SKM-1 (cell line): Measurements from ENCODE around the gene FBP2.
"Not testable (repeated sequence)": the region's sequence is repeated elsewhere in the genome, so short reads cannot be mapped to it uniquely, and the experiment has no call there.

Experiments used
- DNase-seq: peaks from one replicate; lab custom pipeline; 2025; ENCODE audit not compliant: unreplicated experiment; lab: John Stamatoyannopoulos, UW

Gene FBP2

DNA sequence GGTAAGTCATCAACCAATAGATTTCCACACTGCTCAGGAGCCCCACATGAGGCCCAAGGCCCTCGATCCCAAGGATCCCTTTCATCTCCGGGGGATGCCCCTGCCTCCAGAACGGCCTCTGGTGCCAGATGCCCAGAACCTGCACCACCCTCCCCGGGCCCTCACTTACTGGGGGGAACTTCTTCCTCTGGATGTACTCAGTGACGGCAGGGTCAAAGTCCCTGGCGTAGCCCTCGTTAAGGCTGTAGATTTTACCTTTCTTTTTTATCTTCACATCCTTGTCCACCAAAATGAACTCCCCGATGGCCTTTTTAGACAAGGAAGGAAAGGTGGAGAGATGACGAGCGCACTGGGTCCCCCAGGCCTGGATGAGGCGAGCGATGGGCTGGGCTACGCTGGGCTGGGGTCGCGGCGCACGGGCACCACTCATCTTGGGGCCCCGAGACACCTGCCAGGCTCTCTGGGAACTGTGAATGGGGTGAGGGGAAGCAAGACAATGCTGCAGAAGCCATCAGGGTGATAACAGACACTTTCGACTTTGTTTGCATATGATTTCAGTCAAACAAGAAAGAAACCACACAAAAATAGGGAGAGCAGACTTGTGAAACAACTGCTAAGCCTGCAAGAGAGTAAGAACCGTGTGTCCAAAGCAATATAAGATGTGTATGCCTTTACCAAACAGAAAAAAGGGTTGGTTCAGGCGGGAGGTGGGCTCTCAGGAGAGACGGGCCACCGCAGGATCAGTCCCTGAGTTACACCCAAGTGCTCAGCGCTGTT is 13.2 kb upstream of the FBP2 start:
- DNase-seq = no peak

DNA sequence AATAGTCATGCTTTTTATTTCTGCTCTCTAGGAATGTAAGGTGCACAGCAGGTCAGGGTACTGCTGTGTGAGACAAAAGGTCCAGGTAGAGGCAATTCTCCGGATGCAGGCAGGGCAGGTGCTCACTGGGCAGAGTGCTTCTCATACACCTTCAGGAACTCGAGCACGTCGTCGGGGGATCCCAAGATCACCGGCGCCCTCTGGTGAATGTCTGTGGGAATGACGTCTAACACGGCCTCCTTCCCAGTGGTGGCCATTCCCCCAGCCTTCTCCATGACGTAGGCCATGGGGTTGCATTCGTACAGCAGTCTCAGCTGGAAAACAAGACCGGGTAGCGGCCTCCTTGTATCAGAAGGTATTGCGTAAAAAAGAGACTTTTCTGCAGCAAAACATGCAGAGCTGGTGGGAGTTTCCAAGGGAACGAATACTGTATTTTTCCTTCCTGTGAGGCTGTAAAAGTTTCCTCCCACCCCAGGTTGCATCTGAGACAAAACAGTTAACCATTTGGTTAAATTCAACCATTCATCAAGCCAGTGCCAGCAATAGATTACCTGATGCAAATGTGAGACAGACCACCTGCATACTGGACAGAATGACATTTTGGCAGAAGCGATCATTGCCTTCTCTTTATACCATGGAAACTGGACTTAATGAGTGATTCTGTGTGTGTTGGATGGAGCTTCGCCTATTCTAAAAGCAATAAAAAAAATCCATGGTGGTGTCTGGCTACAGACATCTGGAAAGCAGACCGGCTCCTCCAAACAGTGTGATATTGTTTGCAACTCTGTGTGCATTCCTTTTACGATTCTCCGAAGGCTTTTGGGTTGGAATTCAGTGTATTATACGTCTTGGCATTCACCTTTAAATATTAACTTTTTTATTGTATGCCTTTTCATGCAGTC is 9.9 kb upstream of the FBP2 start:
- no peak for DNase-seq

DNA sequence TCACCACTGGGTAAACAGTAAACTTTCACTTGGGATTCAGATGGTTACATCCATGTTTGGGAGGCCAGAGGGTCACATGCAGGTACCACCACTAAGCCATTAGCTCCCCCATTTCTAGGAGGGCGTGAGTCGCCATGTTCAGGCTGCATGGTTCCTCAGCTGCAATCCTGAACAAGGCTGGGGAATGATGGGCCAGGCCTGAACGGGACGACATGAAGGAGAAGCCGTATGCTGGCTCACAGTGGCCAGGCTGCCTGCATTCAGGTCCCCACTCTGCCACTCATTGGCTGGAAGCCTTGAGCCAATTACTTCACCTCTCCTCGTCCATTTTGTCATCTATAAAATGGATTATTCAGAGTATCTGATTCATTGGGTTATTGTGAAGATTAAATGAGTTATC is 9.0 kb upstream of the FBP2 start:
- DNase-seq = no peak

DNA sequence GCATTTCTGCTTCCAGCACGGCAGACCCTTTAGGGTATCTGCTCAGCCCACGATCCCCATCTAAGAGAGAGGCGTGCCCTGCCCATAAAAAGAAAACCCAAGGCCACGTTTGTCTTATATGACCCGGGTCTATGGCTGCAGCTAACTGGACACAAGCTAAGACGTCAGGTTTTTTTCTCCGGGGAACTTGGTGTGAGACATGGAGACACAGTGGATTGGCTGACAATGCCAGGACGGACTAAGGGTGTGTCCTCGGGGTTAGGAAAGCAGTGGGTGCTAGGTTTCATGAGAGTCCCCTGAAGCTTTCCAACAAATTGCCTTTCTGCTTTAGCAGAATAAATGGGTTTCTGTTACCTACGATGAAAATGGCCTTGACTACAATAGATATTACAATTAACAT is 7.1 kb upstream of the FBP2 start:
- no peak for DNase-seq

DNA sequence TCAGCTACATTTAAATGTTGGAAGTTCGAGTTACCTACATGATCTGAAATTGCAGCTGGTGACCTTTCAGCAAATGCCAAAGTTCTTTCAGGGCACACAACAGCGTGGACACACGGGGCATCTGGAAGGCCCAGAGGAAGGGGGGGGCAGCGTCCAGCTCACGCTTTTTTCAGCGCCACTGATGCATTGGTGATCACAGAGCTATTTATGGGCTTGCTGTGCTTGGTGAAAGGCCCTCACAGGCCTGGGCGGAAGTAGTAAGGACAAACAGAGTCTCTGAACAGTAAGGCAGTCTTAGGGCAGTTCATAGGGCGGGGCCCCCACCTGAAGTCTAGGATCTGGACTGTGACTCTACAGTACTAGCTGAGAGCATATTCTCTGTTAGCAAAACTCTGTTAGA is 6.6 kb upstream of the FBP2 start:
- no peak for DNase-seq

DNA sequence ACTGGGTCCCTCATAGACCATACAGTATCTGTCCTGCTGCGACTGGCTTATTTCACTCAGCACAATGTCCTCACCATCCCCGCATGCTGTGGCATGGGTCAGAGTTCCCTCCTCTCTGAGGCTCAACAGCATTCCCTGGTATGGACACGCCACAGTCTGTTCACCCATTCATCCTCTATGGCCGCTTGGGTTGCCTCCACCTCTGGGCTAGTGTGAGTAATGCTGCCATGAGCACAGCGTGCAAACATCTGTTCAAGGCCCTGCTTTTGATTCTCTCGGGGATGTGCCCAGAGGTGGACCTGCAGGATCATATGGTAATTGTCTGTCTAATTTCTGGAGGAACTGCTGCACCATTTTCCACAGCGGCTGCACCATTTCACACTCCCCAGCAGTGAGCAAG is 5.5 kb upstream of the FBP2 start:
- no peak for DNase-seq

DNA sequence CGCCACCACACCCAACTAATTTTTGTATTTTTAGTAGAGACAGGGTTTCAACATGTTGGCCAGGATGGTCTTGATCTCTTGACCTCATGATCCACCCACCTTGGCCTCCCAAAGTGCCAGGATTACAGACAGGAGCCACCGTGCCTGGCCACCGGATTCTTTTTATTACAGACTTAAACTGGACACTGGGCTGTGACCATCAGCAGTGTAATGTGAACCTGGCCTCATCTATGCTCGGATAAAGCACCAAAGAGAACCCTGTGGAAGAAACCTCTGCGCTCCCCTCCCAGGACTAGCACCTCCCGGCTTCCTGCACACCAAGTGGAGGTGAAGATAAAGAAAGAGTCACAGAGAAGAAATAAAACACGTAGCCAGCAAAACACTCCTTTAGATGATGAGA is 941 bp downstream of the FBP2 start:
- not testable (repeated sequence) for DNase-seq

DNA sequence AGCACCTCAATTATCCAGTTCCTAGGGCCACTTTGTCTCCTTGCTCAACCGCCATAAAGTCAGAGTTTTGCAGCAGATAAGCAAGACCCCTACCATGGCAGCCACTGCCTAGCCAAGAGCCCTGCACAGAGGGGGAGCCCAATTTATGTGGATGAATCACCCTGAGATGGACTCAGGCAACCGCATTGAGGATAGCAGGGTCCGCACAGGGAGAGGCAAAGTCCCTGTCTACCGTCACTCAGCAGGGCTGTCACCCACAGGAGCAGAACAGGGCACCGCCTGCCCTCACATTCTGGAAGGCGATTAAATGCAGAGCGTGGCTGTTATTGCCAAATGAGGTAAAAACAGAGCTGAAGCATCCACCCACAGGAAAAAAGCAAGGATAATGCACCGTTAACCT is 1.7 kb downstream of the FBP2 start:
- no peak for DNase-seq

DNA sequence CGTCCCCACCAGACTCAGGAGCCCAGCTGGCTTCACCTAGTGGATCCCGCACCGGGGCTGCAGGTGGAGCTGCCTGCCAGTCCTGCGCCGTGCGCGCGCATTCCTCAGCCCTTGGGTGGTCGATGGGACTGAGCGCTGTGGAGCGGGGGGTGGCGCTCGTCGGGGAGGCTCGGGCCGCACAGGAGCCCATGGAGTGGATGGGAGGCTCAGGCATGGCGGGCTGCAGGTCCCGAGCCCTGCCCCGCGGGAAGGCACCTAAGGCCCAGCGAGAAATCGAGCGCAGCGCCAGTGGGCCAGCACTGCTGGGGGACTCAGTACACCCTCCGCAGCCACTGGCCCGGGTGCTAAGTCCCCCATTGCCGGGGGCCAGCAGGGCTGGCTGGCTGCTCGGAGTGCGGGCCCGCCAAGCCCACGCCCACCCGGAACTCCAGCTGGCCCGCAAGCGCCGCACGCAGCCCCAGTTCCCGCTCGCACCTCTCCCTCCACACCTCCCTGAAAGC is 2.5 kb downstream of the FBP2 start:
- not testable (repeated sequence) for DNase-seq

DNA sequence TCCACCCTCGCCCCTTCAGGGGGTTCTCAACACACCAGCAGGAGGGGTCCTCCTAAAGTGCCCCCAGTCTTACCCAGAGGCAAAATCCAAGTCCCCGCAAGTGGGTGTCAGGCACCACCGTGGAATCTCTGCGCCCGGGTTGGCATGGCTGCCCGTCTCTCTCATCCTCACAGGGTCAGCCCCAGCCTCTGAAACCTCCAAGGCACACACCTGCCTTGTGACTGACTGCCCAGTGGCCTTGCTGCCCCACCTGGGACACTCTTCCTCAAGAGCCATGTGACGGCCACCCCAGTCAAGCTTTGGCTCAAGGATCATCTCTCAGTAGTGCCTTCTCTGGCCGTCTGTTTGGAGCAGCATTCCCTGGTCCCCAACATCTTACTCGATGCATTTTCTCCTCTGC is 4.9 kb downstream of the FBP2 start:
- no peak for DNase-seq

DNA sequence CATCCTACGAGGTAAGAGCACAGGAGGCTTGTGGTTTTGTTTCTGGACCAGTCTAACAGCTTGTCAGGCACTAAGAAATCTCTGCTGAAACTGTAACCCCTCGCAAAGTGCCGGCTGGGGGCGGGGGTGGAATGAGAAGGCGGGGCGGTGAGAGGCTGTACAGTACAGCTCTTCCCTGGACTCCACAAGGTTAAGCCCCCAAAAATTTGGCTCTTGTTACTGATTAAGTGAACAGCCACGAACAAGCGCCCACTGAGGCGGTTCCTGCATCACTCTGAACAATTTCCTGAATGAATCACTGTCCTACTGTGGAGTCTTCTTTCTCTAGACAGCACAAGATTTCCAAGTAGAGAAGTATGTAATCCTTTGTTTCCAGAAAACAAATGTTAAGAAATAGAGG is 6.8 kb downstream of the FBP2 start:
- no peak for DNase-seq

DNA sequence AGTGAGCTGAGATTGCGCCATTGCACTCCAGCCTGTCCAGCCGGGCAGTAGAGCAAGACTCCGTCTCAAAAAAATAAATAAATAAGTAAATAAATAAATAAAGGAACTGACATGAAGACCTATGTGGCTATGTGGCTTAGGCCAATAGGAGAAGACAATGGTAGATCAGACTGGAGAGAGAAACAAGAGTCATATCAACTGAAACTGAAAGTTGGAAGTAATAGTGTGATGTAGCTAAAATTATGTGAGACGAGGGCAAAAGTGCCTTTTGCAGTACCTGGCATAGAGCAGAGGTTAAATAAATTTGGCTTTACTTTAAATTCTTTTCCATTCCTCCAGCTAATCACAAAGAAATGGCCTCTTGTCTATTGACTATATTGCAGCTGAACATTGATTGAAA is 7.3 kb downstream of the FBP2 start:
- no peak for DNase-seq

DNA sequence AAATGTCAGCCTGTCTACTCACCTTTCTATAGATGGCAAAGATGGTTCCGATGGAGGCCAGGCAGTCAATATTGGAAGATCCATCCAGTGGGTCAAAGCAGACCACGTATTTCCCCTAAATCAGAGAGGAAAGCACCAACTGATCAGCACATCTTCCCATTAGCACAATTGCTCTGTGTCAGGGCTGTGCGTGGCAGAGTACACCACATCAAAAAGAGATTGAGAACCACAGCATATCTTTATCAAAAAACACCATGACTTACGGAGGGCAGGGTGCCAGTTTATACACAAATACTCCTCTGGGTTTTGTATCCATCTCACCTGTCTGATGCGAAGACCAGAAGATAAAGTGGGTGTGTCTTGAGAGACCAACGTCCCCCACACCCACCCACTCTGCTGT is 9.1 kb downstream of the FBP2 start:
- no peak for DNase-seq

DNA sequence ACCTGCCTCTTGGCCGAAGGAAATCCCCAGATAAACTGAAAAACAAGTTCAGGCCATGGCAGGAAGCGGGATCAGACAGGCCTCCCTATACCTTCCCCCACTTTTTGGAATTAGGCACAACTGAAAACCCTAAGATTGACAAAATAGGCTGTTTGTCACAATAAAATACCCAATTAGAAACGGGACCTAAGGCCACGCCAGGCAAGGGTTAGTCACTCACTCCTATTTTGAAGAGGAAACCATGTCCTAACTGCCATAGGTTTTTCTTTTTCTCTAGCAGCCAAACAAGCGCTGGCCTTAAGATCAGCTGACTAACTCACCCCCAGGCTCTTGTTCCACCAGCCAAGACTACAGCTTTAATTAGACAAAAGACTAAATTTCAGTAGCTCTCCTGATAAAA is 11.9 kb downstream of the FBP2 start:
- no peak for DNase-seq

DNA sequence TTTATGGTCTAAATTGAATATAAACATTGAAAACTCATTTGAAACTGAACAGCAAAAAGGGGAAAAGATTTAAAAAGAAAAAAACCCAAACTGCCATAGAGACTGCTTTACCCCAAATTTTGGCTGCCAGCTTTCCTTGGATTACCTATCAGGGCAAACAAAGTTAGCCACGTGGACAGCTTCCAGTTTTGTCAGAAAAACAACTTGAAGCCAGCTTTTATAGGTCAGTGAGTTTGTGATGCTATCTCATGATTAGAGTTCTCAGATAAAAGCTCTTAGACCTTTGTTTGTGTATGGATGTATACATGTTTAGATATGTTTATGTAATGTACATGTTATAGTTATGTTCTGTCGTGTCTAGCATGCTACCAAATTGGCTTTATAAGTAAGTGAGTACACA is 16.1 kb downstream of the FBP2 start:
- DNase-seq = no peak

DNA sequence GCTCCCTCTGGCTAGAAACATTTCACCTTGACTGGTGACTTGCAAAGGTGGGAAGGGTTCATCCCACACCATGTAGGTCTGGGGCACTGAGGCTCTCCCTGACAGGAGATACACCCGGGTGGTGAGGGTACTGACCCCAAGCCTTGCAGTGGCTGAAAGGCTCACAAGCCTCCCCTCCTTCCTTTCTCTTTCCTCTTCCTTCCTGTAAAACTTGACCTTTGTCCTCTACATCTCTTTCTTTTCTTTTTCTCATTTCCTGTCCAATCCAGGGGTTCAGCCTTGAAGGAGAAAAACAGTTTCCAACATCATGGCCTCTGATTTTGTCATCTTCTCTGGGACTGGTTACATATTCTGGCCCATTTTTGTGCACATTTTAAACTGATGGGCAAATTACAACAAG is 16.6 kb downstream of the FBP2 start:
- DNase-seq = no peak

DNA sequence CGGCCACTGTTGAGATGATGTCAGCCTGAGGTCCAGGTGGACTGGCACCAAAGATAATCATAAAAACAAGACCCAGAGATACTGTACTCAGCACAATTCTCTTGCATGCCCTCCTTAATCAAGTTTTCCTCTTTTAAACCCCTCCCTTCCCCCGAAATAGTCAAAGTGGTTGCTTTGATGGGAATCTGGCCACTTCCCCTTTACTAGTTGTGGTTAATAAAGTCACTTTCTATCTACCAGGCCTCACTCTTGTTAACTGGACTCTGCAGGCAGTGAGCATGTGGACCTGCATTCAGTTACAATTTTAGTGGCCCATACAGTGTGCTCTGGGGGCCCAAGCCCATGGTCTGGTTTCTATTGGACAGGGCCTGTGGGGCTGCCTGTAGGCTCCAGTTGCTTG is 17.5 kb downstream of the FBP2 start:
- DNase-seq = no peak

DNA sequence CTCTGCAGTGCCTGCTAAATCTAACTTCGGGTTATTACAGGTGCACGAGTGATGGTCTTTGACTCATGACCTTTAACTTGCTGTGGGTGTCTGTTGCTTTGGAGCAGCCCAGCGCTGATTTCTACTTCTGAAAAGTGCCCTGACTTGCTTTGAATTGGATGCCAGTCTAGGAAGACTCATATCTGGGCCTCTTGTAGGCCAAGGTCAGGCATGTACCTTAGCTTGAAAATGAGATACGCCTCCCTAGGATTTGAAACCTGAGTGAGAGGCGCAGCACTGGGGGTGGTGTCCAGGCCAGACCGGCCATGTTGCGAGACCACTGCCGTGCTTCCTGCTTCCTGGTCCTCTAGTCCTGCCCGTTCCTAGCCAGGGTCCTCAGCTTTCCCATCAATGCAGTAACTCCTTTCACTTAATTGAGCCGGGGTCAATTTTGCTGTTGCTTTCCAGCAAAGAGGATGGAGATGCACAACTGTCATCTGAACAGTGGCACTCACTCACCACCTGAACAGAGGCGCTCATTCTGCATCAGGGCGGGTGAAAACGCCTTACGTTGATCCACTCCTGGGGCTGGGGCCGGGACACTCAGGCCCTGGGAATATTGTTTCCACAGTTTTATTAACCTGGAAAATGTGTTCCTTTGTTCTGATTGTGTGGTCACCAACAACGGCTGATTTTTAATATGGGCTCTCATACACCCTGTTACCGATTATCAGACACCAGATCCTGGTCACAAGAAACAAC is 24.5 kb downstream of the FBP2 start:
- no peak for DNase-seq

DNA sequence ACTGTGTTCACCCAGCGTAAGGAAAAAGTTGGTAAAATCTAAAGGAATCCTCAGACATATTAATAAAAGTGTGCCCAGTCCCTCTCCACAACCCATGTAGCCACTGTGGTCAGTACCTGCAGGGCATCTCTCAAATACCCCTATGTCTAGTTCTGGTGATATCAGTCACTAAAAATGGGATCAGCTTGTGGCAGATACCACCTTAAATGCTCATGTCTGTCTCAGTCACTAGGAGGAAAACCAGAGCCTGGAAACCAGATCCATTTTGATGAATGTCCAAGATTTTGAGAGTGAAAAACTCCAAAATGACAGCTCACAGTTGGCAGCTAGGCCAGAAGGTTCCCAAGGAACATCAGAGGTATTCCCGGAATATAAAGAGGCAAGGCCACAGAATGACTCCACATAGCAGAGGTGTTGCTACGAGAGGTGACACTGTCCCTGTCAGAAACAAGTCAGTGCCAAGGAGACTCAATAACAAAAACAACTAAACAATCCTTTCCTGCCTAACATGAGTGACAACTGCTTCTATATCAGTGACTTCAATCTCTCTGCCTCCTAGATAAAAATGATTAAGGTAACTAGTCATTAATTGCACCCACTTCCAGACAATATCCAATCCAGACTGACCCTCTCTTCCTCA is 25.3 kb downstream of the FBP2 start:
- DNase-seq = no peak

DNA sequence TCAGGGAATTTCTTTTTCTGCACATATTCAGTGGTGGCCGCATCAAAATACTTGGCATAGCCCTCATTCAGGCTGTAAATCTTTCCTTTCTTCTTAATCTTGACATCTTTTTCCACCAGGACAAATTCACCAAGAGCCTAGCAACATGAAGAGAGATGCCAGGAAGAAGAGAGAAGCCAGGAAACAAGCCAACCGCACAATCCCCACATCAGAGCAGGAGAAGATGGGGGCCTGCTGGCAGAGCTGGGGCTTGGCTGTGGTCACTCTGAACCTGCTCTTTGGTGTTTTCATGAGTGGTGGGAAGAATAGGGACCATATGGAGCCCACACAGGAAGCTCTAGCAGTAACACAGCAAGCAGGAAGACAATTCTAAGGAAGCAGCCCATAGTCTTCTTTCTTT is 26.4 kb downstream of the FBP2 start:
- no peak for DNase-seq

DNA sequence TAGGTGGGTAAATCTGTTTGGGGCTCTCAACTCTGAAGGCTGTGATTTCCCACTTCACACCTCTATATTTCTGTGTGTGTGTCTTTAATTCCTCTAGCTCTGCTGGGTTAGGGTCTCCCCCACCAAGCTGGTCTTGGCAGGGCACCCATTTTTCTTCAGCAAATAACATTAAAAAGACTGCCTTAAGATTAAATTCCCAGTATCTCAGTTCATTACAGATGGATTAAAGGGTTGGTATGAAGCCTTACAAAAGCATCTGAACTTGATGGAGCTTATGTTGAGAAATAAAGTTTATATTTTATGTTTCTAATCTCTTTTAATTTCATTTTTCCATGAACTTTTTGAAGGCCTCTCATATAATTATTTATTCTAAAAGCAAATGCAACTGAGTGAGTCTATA is 27.1 kb downstream of the FBP2 start:
- DNase-seq = no peak
